K562 (cell line): ENCODE results near the gene DNAJC8. TPM values are rescaled to one million over a fixed set of nuclear protein-coding genes. Genes with fewer than 3 reads are reported as not detected.

Experiments used
- ATAC-seq: fragments of 200-7000 bp; cut with Tn5 transposase; 3 replicates; pipeline ENCODE4 v1.9.1; 2020; ENCODE audit warnings: moderate library complexity
- BruUV-seq: library from RNA; stranded (reverse); fragments of 400-500 nt; replicated peaks from 2 replicates; lab custom pipeline; 2021; lab: Mats Ljungman, UMichigan
- CTCF ChIA-PET: fragments of 300-600 bp; formaldehyde crosslinking; extraction: SDS; loops from one replicate; lab custom pipeline; 2021; ENCODE audit warnings: low intra/inter-chr PET ratio; lab: Yijun Ruan, JAX
- POLR2A ChIA-PET: fragments of 300-600, 350-650 bp; sonication (Branson Sonifier 250); formaldehyde crosslinking; extraction: SDS; loops from one replicate; lab custom pipeline; 2021; ENCODE audit warnings: antibody characterized with exemption, inconsistent platforms; lab: Yijun Ruan, JAX
- DNase-seq, 4 experiments: peaks; one replicate each; pipeline versions ENCODE4 v3.0.0 to v3.0.0-alpha.2; 2011 to 2018; ENCODE audit warnings: low spot score in 3 of 4, mixed read lengths in 3 of 4; ENCODE audit errors: extremely low read depth in 1 of 4
- FAIRE-seq: peaks from 2 replicates; lab custom pipeline; 2011; peaks lifted over from hg19 to GRCh38; lab: Jason Lieb, UNC
- H2AFZ ChIP-seq: 2 replicates; pipeline ENCODE4 v1.6.0; 2011; ENCODE audit warnings: low read depth, low read length, control low read depth, inconsistent platforms
- H3K27ac ChIP-seq: fragments of 200-600 bp; 3 replicates; pipeline ENCODE4 v1.8.0; 2011; ENCODE audit warnings: low read depth, mild to moderate bottlenecking, control low read depth, inconsistent platforms, low read length, moderate library complexity, mixed read lengths; ENCODE audit errors: extremely low read depth
- H3K27me3 ChIP-seq, 2 experiments: fragments of 300-600 bp in 1 of 2; 2 replicates in 1 of 2; 3 replicates in 1 of 2; pipeline versions ENCODE4 v1.6.0 to v1.8.0; 2011; ENCODE audit warnings: inconsistent platforms in 2 of 2, low read length in 2 of 2, mild to moderate bottlenecking in 1 of 2, mixed read lengths in 1 of 2, moderate library complexity in 1 of 2; ENCODE audit not compliant: control insufficient read depth in 2 of 2, insufficient read depth in 2 of 2
- H3K36me3 ChIP-seq: fragments of 300-600 bp; 3 replicates; pipeline ENCODE4 v1.8.0; 2011; ENCODE audit warnings: mild to moderate bottlenecking, low read length, inconsistent platforms; ENCODE audit not compliant: control insufficient read depth, insufficient read depth
- H3K4me1 ChIP-seq, 2 experiments: fragments of 200-600 bp in 1 of 2; replicated peaks in 1 of 2; 2 replicates in 1 of 2; 3 replicates in 1 of 2; pipeline versions ENCODE4 v1.5.1 to v1.8.0; 2011; ENCODE audit warnings: inconsistent platforms in 2 of 2, low read length in 2 of 2, mild to moderate bottlenecking in 1 of 2, mixed read lengths in 1 of 2, moderate library complexity in 1 of 2; ENCODE audit not compliant: control insufficient read depth in 2 of 2, insufficient read depth in 2 of 2
- H3K4me2 ChIP-seq: 2 replicates; pipeline ENCODE4 v1.6.1; 2011; ENCODE audit warnings: low read length, control low read depth, inconsistent platforms, mixed read lengths; ENCODE audit not compliant: insufficient read depth
- H3K4me3 ChIP-seq: fragments of 200-600 bp; sonication (generic), shearing (Covaris generic); 2 replicates; pipeline ENCODE4 v1.5.1; 2016; ENCODE audit warnings: control low read depth, inconsistent platforms
- H3K79me2 ChIP-seq: fragments of 200-600 bp; 3 replicates; pipeline ENCODE4 v1.8.0; 2011; ENCODE audit warnings: low read length, inconsistent platforms; ENCODE audit not compliant: control insufficient read depth, insufficient read depth
- H3K9ac ChIP-seq, 2 experiments: 2 replicates each; pipeline versions ENCODE4 v1.6.0 to v1.6.1; 2011; ENCODE audit warnings: low read depth in 2 of 2, low read length in 2 of 2, control low read depth in 1 of 2, inconsistent platforms in 1 of 2, mild to moderate bottlenecking in 1 of 2, mixed read lengths in 1 of 2; ENCODE audit not compliant: insufficient read depth in 1 of 2
- H3K9me1 ChIP-seq: one replicate; pipeline ENCODE4 v1.6.0; 2011; ENCODE audit warnings: inconsistent platforms, mild to moderate bottlenecking, low read length, moderate library complexity; ENCODE audit not compliant: control insufficient read depth, insufficient read depth
- H3K9me3 ChIP-seq: replicated peaks from 2 replicates; pipeline ENCODE4 v1.5.1; 2011; ENCODE audit warnings: low read depth, low read length, inconsistent platforms; ENCODE audit not compliant: control insufficient read depth, insufficient read depth
- H4K20me1 ChIP-seq: replicated peaks from 2 replicates; pipeline ENCODE4 v1.6.1; 2011; ENCODE audit warnings: low read length, inconsistent platforms, mixed read lengths; ENCODE audit not compliant: control insufficient read depth, insufficient read depth
- CBX3 ChIP-seq, 2 experiments: IDR thresholded peaks; 1 replicate in 1 of 2; 2 replicates in 1 of 2; pipeline ENCODE4 v1.6.1; 2012; ENCODE audit warnings: inconsistent platforms in 2 of 2, low read length in 2 of 2, borderline replicate concordance in 1 of 2, control low read depth in 1 of 2
- GABPA ChIP-seq: fragments of 200-800 bp; sonication (Bioruptor generic); conservative IDR thresholded peaks from 2 replicates; pipeline ENCODE4 v1.6.1; 2016; ENCODE audit warnings: low read depth, missing genetic modification characterization, missing compliant biosample characterization
- MYNN ChIP-seq, 2 experiments: sonication (generic); formaldehyde crosslinking in 1 of 2; IDR thresholded peaks; 2 replicates each; pipeline versions ENCODE4 v1.5.0 to v1.6.1; 2016 to 2020; ENCODE audit warnings: antibody characterized with exemption in 1 of 2, missing genetic modification reagents in 1 of 2
- POLR2B ChIP-seq: fragments of 450-650 bp; IDR thresholded peaks from 2 replicates; pipeline ENCODE4 v1.6.1; 2018; ENCODE audit warnings: low read depth; ENCODE audit not compliant: partially characterized antibody
- POU5F1 ChIP-seq: fragments of 150-350 bp; IDR thresholded peaks from 2 replicates; pipeline ENCODE4 v1.6.1; 2014; ENCODE audit warnings: borderline replicate concordance, low read length, low read depth, mild to moderate bottlenecking; ENCODE audit not compliant: partially characterized antibody
- PRPF4 ChIP-seq: fragments of 200-400 bp; formaldehyde crosslinking; IDR thresholded peaks from one replicate; pipeline ENCODE4 v1.6.1; 2017; ENCODE audit warnings: low read length, low read depth, mild to moderate bottlenecking; ENCODE audit not compliant: insufficient read depth, poor library complexity, severe bottlenecking
- SIN3A ChIP-seq, 2 experiments: fragments of 150-350 bp in 1 of 2; IDR thresholded peaks; 2 replicates each; pipeline ENCODE4 v1.6.1; 2011 to 2016; ENCODE audit warnings: borderline replicate concordance in 2 of 2, low read depth in 2 of 2, low read length in 2 of 2, mild to moderate bottlenecking in 2 of 2, moderate library complexity in 2 of 2; ENCODE audit not compliant: control insufficient read depth in 1 of 2
- SRF ChIP-seq, 2 experiments: fragments of 250-450, 450-650 bp in 1 of 2; sonication (Bioruptor Pico) in 1 of 2; sonication (generic) in 1 of 2; formaldehyde crosslinking; IDR thresholded peaks; 2 replicates each; pipeline versions ENCODE4 v1.5.0 to v1.5.1; 2020 to 2022; ENCODE audit warnings: mild to moderate bottlenecking in 1 of 2, missing genetic modification reagents in 1 of 2
- ZEB2 ChIP-seq: fragments of 450-650 bp; IDR thresholded peaks from 2 replicates; pipeline ENCODE4 v1.6.1; 2016
- ZNF134 ChIP-seq: fragments of 250-450 bp; sonication (Bioruptor Pico); conservative IDR thresholded peaks from 2 replicates; pipeline ENCODE4 v1.4.0; 2020
- ZNF347 ChIP-seq: fragments of 450-650 bp; formaldehyde crosslinking; IDR thresholded peaks from 2 replicates; pipeline ENCODE4 v1.4.0; 2020; ENCODE audit warnings: low read depth, mild to moderate bottlenecking, moderate library complexity
- WGBS: fragments of 100-300 bp; shearing (Covaris generic); methylation state at CpG from one replicate; pipeline ENCODE4 v1.1.6; 2016; ENCODE audit warnings: low coverage, mixed read lengths; ENCODE audit not compliant: insufficient coverage; ENCODE audit errors: missing lambda C conversion rate; 5-methylcytosine and 5-hydroxymethylcytosine counted together
- in situ Hi-C: fragments of 300-500 bp; cut with MboI; formaldehyde crosslinking; loops from 4 replicates; pipeline ENCODE4 v1.15.0; 2018; ENCODE audit warnings: inconsistent platforms, mixed read lengths
- intact Hi-C: fragments of 100-400 bp; cut with micrococcal nuclease; formaldehyde crosslinking; loops from 2 replicates; pipeline ENCODE4 v1.14.2; 2022
- polyA plus RNA-seq, 8 experiments: library from polyadenylated mRNA; depleted of rRNA in 4 of 8; stranded (reverse) in 5 of 8; unstranded in 3 of 8; fragments of >200 nt; fragmentation: Nextera tagmentation in 2 of 8; fragmentation: Illumina TruSeq in 1 of 8; extraction: Ambion mirVana in 2 of 8; extraction: Trizol in 1 of 8; gene quantifications; 2 replicates each; pipeline versions ENCODE4 v1.2.1 to v1.2.3, GENCODE V29; 2011 to 2014; ENCODE audit warnings: inconsistent platforms in 1 of 8, missing spikeins in 1 of 8
- total RNA-seq, 7 experiments: library from RNA; depleted of rRNA in 6 of 7; stranded (reverse); fragments of >200 nt in 6 of 7; fragmentation: Illumina TruSeq in 2 of 7; extraction: Trizol in 2 of 7; gene quantifications; 2 replicates each; pipeline versions ENCODE4 v1.2.1 to v1.2.3, GENCODE V29; 2011 to 2021; ENCODE audit warnings: low replicate concordance in 1 of 7
- TF ChIP-seq, protein P1 (sequence below): fragments of 450-650 bp; formaldehyde crosslinking; conservative IDR thresholded peaks from 2 replicates; pipeline ENCODE4 v1.4.0; 2022; ENCODE audit warnings: mild to moderate bottlenecking, missing genetic modification characterization

Gene DNAJC8
- total and polyA plus RNA-seq, 9 of the 15 experiments (the other 6 are each of a cell fraction or from before 2014, with no cell fraction given) = 143 to 508 (median 209) TPM

DNA sequence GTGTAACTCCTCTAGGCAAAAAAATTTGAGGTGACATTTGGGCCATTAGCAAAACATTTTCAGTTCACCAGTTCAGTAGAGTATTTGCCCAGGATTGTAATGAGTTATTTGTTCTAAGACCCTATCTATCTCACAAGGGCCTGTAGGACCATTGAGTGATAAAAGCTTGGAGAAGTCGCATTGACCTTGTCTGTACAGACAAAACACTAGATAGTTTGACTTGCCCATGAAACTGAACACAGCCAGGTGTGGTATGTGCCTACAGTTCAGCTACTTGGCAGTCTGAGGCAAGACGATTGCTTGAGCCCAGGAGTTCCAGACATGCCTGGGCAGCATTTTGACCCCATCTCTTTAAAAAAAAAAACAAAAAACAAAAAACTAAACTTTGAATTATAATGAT is 6.2 kb upstream of the DNAJC8 start:
- BruUV-seq = no TSS peak
- Histone ChIP-seq H3K4me3 (no peak overlapping the region), H4K20me1 (0 out of 2 replicates have a peak, but pooled peaks cover 6% of the 10 kb centered on the region), H3K9me1 (no peaks in the 10 kb centered on the region), H3K27me3 (no peaks in the 10 kb centered on the region)
- POLR2A ChIA-PET = interaction anchor here (0.6 to 1.1 kb wide), 3 partner anchors 8 to 267 kb away, joined by 3 to 4 read pairs (median 3); partner anchors contain the start of genes EYA3 and RCC1
- intact Hi-C loops = loop anchor here (10.0 kb wide), 1 partner anchor 406 kb away; the partner anchor contains the start of genes RNU11 and TAF12
- ATAC-seq = no peak
- FAIRE-seq = no peak
- TF ChIP-seq MYNN (IDR thresholded peaks at IDR 0.05) (0 out of 2 replicates have a peak, but pooled peaks have one; percentile 22), MYNN (CRISPR knock-in tag; IDR thresholded peaks at IDR 0.05) (no peak), ZNF134 (no peak), SIN3A (IDR thresholded peaks at IDR 0.05; ENCODE audit: borderline replicate concordance in 2 of 2, control insufficient read depth in 1 of 2, low read depth in 2 of 2, low read length in 2 of 2) (no peak), ZNF347 (CRISPR knock-in tag) (no peak), PRPF4 (no peak), POLR2B (peak; percentile 41), POU5F1 (no peak), ZEB2 (no peak), CBX3 (IDR thresholded peaks at IDR 0.05; ENCODE audit: borderline replicate concordance in 1 of 2, low read length in 2 of 2) (no peak), SRF (CRISPR knock-in tag; IDR thresholded peaks at IDR 0.05) (no peak), GABPA (no peak)
- TF ChIP-seq, protein P1, sequence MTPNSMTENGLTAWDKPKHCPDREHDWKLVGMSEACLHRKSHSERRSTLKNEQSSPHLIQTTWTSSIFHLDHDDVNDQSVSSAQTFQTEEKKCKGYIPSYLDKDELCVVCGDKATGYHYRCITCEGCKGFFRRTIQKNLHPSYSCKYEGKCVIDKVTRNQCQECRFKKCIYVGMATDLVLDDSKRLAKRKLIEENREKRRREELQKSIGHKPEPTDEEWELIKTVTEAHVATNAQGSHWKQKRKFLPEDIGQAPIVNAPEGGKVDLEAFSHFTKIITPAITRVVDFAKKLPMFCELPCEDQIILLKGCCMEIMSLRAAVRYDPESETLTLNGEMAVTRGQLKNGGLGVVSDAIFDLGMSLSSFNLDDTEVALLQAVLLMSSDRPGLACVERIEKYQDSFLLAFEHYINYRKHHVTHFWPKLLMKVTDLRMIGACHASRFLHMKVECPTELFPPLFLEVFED (CRISPR knock-in tag) = no peak
- TF ChIP-seq, all 486 proteins: peak for 2
- Histone ChIP-seq H3K4me2 (no peak overlapping the region), H3K4me1 (peaks cover 7 to 21% of the 10 kb centered on the region in 2 experiments), H3K9me3 (no peaks in the 10 kb centered on the region), H3K9ac (no peak overlapping the region), H3K36me3 (peaks cover 20% of the 10 kb centered on the region), H3K27ac (peak overlapping the region; percentile 26; the same call in 1 of the 3 replicates), H2AFZ (no peak overlapping the region), H3K79me2 (peaks cover 31% of the 10 kb centered on the region)
- no peak for DNase-seq
- in situ Hi-C loops = no loop called here
- WGBS = 17% methylated on average over 2 of the region's 2 CpGs
- CTCF ChIA-PET = no interaction called here
